ENCODE measurements around the gene ZNF28.

DNA sequence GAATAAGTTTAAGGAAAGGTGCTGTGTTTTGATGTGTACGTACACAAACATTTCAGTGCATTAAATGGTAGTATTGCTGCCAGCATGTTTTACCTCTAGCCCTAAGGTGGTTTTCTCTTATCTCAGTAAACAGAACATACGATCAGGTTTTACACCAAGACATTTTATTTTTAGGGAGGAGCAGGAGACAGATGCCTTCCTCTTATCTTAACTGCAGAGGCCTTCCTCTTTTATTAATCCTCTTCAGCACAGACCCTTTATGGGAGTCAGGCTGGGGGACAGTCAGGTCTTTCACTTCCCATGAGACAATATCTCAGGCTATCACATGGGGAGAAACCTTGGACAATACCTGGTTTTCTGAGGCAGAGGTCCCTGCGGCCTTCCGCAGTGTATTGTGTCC lies 71.7 kb downstream of the ZNF28 start:
- no peak for TF ChIP-seq BRF1 (IDR thresholded peaks at IDR 0.05; ENCODE audit: borderline replicate concordance, extremely low read depth, insufficient read length)
- TF ChIP-seq, protein P1, sequence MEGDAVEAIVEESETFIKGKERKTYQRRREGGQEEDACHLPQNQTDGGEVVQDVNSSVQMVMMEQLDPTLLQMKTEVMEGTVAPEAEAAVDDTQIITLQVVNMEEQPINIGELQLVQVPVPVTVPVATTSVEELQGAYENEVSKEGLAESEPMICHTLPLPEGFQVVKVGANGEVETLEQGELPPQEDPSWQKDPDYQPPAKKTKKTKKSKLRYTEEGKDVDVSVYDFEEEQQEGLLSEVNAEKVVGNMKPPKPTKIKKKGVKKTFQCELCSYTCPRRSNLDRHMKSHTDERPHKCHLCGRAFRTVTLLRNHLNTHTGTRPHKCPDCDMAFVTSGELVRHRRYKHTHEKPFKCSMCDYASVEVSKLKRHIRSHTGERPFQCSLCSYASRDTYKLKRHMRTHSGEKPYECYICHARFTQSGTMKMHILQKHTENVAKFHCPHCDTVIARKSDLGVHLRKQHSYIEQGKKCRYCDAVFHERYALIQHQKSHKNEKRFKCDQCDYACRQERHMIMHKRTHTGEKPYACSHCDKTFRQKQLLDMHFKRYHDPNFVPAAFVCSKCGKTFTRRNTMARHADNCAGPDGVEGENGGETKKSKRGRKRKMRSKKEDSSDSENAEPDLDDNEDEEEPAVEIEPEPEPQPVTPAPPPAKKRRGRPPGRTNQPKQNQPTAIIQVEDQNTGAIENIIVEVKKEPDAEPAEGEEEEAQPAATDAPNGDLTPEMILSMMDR (IDR thresholded peaks at IDR 0.05 in 2 of 3, conservative IDR thresholded peaks at IDR 0.05 in 1 of 3; ENCODE audit: insufficient read depth in 2 of 3, low read depth in 1 of 3, low read length in 3 of 3): no peak

Data from K562 (cell line).